GM18519 (cell line): ENCODE data around the gene AMIGO3.
"Not testable (repeated sequence)": the region's sequence is repeated elsewhere in the genome, so short reads cannot be mapped to it uniquely, and the experiment has no call there.

Experiments
- ATAC-seq: cut with Tn5 transposase; IDR thresholded peaks from one replicate; pipeline ENCODE4 v1.9.1; 2021; ENCODE audit warnings: mild to moderate bottlenecking, moderate library complexity; ENCODE audit not compliant: unreplicated experiment, low FRiP score

Gene AMIGO3

DNA sequence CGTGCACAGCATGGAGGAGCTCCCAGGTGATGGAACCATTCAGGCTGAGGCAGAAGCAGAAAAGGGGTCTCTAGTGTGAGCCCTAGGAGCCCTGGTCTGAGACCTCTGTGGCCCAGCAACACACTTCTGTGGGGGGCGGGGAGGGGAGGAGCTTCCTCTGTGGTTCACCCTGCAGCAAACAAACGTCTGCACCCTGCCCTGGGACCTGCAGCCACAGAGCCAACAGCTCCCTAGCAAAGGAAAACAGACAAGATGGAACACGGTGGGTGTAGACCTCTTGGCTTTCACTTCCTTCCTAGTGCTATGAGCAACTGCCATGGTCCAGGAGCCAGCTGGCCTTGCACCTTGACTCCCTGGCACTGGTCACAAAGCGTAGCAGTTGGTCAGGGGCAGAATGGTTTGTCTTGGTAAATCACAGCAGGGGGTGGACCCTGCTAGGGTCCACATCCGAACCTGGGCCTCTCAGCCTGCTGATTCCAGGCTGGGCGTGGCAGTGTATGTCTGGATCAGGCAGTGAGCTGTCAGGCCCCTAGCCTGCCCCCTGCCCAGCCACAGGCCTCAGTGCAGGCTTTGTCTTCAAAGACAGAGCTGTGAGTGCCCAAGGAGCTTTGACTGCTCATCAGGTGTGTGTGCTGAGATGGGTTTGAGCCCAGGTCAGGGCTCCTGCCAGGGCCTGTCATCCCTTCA is 6.7 kb downstream of the AMIGO3 start:
- ATAC-seq = no peak

DNA sequence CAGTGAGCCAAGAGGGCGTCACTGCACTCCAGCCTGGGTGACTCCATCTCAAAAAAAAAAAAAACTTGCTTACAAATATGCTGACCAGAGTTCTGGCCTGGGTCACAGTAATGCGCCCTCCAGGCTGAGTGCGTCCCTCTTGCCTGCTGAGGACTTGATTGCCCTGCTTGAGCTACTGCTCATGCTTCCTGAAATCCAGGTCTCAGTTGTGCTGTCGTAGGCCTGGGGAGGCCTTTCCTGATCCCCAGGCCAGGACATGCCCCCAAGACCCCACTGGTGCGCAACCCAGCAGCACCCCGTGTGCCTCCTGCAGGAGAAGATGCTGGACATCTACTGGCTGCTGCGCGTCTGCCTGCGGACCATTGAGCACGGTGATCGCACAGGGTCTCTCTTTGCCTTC is 7.3 kb downstream of the AMIGO3 start:
- ATAC-seq = no peak

GRCh38 chr3:49711489-49711888 is 8.0 kb downstream of the AMIGO3 start:
- ATAC-seq = no peak

DNA sequence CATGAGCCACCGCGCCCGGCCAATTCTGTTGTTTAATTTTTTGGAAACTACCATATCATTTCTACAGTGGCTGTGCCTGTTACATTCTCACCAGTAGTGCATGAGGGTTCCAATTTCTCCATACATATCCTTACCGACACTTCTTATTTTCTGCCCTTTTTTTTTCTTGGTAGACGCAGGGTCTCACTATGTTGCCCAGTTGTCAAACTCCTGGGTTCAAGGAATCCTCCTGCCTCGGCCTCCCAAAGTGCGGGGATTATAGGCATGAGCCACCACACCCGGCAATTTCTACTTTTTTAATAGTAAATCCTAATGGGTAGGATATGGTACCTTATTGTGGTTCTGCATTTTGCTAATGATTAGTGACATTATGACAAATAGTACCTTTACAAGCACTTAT is 9.6 kb downstream of the AMIGO3 start:
- ATAC-seq = no peak

- ATAC-seq = no peak
Measured at GRCh38 chr3:49707113-49707480, 12.4 kb downstream of the AMIGO3 start.

- ATAC-seq = no peak
Measured at GRCh38 chr3:49706456-49707112, 12.9 kb downstream of the AMIGO3 start.

DNA sequence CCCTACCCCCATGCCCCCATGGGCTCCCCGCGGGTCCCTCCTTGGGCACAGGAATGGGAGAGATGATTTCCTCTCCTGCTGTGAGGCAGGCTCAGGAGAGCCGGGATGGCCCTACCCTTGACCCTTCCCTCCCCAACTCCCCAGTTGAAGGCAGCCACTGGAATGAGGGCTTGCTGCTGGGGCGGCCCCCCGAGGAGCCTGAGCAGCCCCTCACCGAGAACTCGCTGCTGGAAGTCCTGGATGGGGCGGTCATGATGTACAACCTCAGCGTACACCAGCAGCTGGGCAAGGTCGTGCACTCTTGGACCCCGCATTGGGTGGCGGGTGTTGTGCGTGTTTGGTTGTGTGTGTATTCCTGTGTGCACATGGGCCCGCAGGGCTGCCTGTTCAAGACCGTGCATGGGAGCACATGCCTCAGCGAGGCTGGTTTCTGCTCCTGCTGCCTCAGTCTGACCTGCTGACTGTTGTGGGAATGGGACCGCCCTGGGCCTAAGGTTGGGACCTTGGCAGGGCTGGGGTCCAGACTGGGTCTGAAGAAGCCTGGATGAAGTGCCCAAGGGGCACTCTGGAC is 14.0 kb downstream of the AMIGO3 start:
- ATAC-seq = no peak

DNA sequence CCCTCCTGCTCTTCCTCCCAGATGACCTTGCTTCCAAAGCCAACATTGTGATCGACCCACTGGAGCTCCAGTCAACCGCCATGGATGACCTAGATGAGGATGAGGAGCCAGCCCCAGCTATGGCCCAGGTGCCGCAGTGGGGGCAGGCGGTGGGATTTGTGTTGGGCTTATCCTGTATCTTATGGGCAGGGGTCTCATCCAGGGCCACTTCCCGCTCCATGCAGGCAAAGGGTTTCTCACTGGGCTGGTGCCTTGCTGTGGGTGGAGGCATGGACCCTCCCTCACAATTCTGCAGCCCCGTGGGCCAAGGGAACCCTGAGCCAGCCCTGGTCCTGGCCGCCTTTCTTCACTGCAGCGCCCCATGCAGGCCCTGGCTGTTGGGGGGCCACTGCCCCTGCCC is 14.9 kb downstream of the AMIGO3 start:
- no peak for ATAC-seq

DNA sequence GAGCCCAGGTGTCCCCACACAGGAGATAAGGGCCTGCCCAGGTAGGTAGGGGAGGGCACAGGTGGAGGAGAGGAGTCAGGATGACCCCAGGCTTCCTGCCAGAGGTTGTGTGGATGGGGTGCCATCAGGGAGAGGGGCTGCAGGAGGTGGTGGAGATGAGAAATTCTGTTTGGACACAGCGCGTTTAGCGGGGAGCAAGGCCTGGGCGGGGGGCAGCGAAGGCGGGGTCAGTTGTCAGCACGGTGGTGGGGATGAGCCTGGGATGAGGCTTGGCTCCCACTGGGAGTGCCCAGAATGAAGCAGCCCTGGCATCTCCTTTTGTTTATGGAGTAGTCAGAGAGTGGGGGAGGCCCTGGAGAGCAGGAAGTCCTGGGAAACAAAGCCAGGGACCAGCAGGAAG is 15.5 kb downstream of the AMIGO3 start:
- no peak for ATAC-seq

DNA sequence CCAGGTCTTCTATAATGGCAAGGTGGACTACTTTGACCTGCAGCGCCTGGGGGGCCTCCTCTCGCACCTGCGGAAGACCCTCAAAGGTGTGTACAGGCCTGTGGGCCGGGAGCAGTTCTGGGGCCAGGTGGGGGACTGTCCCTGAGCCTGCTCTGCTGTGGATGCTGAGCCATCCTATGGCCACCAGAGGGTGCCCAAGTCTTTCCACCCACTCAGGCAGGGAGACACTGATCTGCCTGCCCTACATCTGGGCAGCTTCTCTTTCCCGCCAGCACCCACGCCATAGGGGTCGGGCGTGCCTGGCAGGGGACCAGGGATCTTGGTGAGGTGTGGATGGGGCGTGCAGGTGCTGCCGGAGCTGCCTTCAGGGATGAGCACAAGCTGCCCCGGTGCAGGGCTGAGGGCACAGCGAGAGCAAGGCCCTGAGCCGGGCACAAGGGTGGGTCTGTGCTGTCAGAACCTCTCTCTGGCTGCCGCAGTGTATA is 16.0 kb downstream of the AMIGO3 start:
- no peak for ATAC-seq

GRCh38 chr3:49702672-49703071 is 16.8 kb downstream of the AMIGO3 start:
- ATAC-seq = no peak

GRCh38 chr3:49701388-49702077 is 18.0 kb downstream of the AMIGO3 start:
- ATAC-seq = no peak

DNA sequence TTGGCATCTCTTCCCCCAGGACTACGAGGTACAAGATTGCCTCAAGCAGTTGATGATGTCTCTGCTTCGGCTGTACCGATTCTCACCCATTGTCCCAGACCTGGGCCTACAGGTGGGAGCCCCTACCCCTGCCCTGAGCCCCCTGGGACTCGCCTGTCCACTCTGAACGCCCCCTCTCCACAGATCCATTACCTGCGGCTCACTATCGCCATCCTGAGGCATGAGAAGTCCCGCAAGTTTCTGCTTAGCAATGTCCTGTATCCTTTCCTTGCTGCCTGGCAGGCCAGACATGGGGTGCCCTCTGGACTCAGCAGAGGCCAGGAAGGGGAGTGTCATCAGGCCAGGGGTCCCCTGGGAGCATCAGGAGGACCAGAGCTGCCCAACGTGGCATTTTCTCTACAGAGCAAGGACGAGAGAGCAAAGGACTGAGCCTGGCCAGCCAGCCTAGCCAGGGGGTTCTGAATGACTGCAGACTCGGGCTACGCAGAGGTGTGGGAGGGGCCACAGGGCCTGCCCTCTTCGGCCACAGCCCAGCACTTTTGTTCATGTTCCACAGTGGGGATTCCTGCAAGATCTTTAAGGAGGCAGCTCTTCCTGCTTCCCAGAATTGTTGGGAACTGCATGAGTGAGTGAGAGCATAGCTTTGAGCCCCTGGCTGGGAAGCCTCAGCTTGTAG is 18.9 kb downstream of the AMIGO3 start:
- no peak for ATAC-seq

GRCh38 chr3:49700014-49700413 is 19.5 kb downstream of the AMIGO3 start:
- no peak for ATAC-seq

- no peak for ATAC-seq
Measured at GRCh38 chr3:49699281-49699979, 20.1 kb downstream of the AMIGO3 start.

DNA sequence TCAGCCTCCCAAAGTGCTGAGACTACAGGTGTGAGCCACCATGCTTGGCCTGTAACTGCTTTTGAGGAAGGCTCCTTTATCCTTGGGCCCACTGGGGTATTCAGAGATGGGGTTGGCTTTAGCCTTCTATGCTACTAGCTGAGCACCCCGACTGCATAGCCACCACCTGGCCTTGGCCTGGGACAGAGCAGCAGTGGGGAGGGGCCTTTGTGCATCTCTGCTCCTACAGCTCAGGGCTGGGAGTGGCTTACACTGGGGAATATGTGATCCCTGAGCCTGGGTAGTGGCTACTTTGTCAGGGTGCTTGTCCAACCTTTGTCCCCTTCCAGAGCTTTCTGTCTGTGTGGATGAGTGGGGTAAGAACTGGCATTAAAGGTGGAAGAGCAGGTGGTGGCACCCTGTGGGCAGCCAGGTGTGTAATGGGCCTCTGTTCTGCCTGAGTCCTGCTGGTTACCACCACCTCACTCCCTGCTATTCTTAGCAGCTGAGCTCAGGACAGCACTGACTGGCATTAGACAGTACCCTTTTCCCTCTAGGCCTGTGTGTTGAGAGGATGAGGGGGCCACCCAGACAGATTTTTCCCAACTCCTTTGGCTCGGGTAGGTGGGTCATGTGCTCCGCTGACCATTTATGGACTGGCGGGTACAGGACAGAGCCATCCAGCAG is 24.0 kb downstream of the AMIGO3 start:
- not testable (repeated sequence) for ATAC-seq

- ATAC-seq = not testable (repeated sequence)
Measured at GRCh38 chr3:49694409-49695070, 24.9 kb downstream of the AMIGO3 start.

DNA sequence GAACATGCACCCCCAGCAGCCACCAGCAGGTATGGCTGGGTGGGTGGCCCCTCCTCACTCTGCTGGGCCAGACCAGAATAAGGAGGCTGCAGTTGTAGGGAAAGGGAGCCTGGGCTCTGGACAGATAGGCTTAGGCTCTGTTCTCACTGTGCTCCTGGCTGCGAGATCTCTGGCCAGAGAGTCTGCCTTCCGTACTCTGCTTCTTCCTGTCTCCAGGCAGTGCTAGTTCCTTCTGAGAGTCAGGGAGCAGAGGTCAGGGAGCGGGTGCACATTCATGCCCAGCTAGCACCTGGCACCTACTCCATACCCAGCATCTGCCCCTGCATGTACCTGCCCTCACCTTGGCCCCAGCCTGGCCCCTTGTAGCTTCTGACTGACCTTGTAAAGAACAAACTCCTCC is 28.0 kb downstream of the AMIGO3 start:
- not testable (repeated sequence) for ATAC-seq

DNA sequence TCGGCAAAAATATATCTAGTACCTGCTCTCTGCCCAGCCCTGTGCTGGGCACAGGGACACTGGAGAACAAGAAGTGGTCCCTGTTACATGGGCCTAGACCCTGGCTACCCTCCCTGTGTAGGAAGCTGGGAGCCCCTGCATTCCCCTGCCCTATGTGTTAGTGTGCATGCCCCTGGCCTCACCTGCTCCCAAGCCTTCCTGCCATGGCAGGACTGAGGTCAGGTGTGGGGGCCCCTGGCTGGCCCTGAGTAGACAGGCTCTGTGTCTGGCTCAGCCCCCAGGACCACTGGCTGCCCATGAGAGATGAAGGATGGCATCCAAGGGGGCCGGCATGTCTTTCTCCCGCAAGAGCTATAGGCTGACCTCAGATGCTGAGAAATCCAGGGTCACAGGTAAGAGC is 28.6 kb downstream of the AMIGO3 start:
- ATAC-seq = not testable (repeated sequence)
